Kasumi-1 (cell line): ENCODE measurements around the gene YES1.
"Not testable (repeated sequence)": the region's sequence is repeated elsewhere in the genome, so short reads cannot be mapped to it uniquely, and the experiment has no call there.

Experiments used
- DNase-seq, 2 experiments: peaks; one replicate each; lab custom pipeline; 2025; lab: John Stamatoyannopoulos, UW

YES1 gene

DNA sequence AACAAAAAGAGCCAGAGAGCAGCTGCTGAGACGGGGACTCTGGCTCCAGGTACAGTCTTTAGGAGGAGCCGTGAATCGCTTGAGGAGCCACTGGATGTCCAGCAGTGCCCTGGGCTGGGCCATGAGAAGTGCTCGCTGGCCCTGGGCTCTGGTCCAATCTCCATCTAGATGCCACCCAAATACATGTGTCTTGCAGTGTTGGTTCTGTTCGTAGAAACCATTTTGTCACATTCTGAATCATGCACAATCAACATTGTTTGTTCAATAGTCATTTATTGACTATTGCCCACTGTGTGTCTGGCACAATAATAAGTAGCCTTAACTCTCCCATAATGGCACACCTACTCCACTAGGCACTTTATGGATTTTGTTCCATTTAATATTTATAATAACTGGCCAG, 128.5 kb downstream of the YES1 start:
- DNase-seq: no peak

DNA sequence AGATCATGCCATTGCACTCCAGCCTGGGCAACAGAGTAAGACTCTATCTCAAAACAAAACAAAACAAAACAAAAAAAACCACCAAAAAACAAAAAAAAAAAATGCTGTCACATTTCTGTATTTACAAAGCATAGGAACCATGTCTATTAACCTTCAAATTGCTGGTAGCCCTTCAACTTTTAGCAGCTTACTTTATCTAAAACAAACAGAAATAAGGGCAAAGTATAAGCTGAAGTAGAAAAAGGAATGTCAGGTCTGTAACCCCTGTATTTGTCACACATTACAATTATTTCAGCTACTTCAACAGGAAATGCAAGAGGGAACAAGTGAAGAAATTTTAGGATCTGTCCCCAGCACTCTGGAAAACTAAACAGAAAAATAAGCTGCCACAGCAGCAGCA, 129.2 kb downstream of the YES1 start:
- no peak for DNase-seq

DNA sequence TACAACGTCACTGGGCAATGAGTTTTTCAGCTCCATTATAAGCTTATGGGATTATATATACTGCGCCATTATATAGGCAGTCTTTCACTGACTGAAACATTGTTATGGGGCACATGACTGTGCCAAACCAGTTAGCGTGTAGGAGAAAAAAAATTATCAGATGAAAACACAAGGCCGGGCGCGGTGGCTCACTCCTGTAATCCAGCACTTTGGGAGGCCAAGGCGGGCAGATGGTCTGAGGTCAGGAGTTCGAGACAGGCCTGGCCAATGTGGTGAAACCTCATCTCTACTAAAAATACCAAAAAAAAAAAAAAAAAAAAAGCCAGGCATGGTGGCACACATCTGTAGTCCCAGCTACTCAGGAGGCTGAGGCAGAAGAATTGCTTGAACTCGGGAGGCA, 129.6 kb downstream of the YES1 start:
- DNase-seq: not testable (repeated sequence)

DNA sequence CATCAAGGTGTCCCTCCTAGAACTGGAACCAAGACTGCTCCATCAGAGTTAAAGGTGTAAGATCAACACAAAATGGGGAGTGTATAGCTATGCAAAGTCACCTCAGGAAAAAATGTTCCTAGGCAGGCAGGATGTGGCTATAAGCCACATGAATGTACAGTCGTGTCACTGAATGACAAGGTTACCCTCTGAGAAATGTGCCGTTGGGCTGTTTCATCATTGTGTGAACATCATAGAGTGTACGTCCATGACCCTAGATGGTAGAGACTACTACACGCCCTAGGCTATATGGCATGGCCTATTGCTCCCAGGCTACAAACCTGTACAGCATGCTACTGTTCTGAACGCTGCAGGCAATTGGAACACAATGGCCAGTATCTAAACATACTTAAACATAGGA, 130.1 kb downstream of the YES1 start:
- no peak for DNase-seq

- DNase-seq: no peak
Observed at GRCh38 chr18:680392-680791, 131.7 kb downstream of the YES1 start.

- no peak for DNase-seq
Observed at GRCh38 chr18:679516-679915, 132.5 kb downstream of the YES1 start.

DNA sequence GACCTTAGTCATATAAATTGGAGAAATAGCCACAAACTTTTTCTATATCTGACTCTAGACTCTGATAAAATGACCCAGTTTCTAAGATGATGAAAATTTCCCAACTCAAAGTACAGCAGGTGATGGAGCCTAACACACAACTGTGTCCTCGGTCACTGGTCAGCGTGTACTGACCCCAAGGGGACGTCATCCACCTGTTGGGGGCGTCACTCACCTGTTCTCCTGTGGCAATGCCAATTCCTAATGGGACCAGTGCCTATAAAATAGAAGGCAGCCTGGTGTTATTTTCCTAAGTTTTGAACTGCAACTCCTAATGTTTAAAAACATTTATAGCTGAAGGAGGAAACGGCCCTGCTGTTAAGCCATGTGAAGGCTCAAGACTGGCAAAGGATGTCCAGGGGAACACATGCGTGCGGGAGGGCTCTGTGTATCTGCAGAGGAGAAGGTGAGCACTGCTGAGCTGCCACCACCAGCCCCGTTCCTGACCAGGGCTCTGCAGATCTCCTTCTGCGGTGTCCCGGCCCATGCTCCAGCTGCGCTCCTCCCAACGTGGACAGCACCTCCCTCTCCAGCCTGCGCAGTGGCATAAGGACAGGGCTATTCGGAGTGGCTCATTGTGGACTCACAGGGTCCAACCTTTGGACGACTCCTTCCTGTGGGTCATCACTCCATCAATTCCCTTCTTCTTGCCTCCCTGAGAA, 133.4 kb downstream of the YES1 start:
- no peak for DNase-seq

- no peak for DNase-seq
Observed at GRCh38 chr18:677951-678381, 134.1 kb downstream of the YES1 start.

DNA sequence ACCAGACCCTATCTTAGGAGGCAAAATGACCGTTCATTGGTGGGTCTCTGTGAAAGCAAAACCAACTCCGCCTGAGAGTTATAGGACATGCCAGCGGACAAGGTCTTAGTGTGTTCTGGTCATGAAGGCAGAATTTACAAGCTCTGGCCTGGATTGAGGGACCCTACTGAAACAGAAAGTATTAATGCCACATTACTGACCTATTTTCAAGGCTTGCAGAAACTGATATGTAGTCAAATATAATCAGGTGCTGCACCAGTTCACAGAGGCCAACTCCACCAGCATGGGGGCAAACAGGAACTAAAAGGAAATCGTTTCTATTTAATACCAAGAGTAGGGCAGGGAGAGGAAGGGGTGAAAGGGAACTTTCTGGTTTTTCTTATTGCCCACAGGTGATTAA, 134.9 kb downstream of the YES1 start:
- no peak for DNase-seq

- no peak for DNase-seq
Observed at GRCh38 chr18:676736-677135, 135.3 kb downstream of the YES1 start.

DNA sequence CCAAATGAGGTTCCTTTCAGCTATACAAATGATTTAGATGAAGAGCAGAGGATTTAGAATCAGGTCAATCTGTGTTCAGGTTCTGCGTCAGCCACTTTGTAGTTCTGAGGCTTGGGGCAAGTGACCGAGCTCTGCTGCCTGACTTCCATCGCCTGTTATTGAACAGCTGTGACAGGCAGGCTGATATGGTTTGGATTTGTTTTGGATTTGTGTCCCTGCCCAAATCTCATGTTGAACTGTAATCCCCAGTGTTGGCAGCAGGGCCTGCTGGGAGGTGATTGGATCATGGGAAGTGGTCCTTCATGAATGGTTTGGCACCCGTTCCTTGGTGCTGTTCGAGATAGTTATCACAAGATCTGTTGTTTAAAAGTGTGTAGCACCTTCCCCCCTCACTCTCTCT, 136.0 kb downstream of the YES1 start:
- DNase-seq: no peak

DNA sequence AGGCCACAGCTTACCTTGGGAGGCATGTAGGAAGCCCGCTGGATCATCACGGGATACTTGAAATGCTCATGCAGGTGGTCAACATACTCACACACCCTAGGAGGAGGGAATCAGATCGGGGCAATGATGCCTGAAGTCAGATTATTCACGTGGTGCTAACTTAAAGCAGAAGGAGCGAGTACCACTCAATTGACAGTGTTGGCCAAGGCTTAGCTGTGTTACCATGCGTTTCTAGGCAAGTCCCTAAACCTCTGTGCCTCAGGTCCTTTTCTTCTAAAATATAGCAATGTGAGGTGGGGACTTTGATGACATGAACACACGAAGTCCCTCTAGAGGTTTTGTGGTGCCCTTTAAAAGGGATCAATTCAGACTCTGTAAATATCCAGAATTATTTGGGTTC, 136.7 kb downstream of the YES1 start:
- no peak for DNase-seq

GRCh38 chr18:673769-674168, 138.3 kb downstream of the YES1 start:
- DNase-seq: no peak

- DNase-seq: no peak
Observed at GRCh38 chr18:673317-673716, 138.7 kb downstream of the YES1 start.
